ENCODE measurements around the gene PDE2A. TPM values are rescaled to one million over a fixed set of nuclear protein-coding genes. Genes with fewer than 3 reads are reported as not detected.

Gene PDE2A
- total RNA-seq, 1 donor from 2014 or later = 3.0 TPM

- H3K4me1 Mint-ChIP-seq = peaks cover 23% of the 10 kb centered on the region
- DNase-seq (ENCODE audit: low read depth, low spot score) = no peak
- peaks cover 7% of the 10 kb centered on the region for H3K27me3 Mint-ChIP-seq (ENCODE audit: low read depth)
- H3K4me3 Mint-ChIP-seq = no peak overlapping the region
- H3K36me3 Mint-ChIP-seq (ENCODE audit: low read depth) = no peaks in the 10 kb centered on the region
- peak overlapping the region; percentile 24 for H3K27ac Mint-ChIP-seq (ENCODE audit: unreplicated experiment)
- TF ChIP-seq CTCF (conservative IDR thresholded peaks at IDR 0.05) = no peak
- H3K9me3 Mint-ChIP-seq = no peaks in the 10 kb centered on the region
Measured at GRCh38 chr11:72648384-72649136, 25.7 kb downstream of the PDE2A start.

GRCh38 chr11:72647882-72648281 is 26.3 kb downstream of the PDE2A start:
- no peak for DNase-seq (ENCODE audit: low read depth, low spot score)
- H3K4me1 Mint-ChIP-seq = peaks cover 17% of the 10 kb centered on the region
- H3K9me3 Mint-ChIP-seq = no peaks in the 10 kb centered on the region
- H3K27me3 Mint-ChIP-seq (ENCODE audit: low read depth) = peaks cover 7% of the 10 kb centered on the region
- no peak overlapping the region for H3K4me3 Mint-ChIP-seq
- H3K27ac Mint-ChIP-seq (ENCODE audit: unreplicated experiment) = peak overlapping the region; percentile 62
- TF ChIP-seq CTCF (conservative IDR thresholded peaks at IDR 0.05) = no peak
- no peaks in the 10 kb centered on the region for H3K36me3 Mint-ChIP-seq (ENCODE audit: low read depth)

GRCh38 chr11:72646472-72646871 is 27.8 kb downstream of the PDE2A start:
- peaks cover 9% of the 10 kb centered on the region for H3K4me1 Mint-ChIP-seq
- H3K27me3 Mint-ChIP-seq (ENCODE audit: low read depth) = peaks cover 9% of the 10 kb centered on the region
- no peak for TF ChIP-seq CTCF (conservative IDR thresholded peaks at IDR 0.05)
- H3K27ac Mint-ChIP-seq (ENCODE audit: unreplicated experiment) = no peak overlapping the region
- no peak for DNase-seq (ENCODE audit: low read depth, low spot score)
- H3K4me3 Mint-ChIP-seq = no peak overlapping the region
- H3K36me3 Mint-ChIP-seq (ENCODE audit: low read depth) = no peaks in the 10 kb centered on the region
- H3K9me3 Mint-ChIP-seq = no peaks in the 10 kb centered on the region

GRCh38 chr11:72646024-72646423 is 28.2 kb downstream of the PDE2A start:
- no peak for TF ChIP-seq CTCF (conservative IDR thresholded peaks at IDR 0.05)
- H3K27ac Mint-ChIP-seq (ENCODE audit: unreplicated experiment) = no peak overlapping the region
- H3K36me3 Mint-ChIP-seq (ENCODE audit: low read depth) = no peaks in the 10 kb centered on the region
- H3K4me1 Mint-ChIP-seq = peaks cover 9% of the 10 kb centered on the region
- peak overlapping the region; percentile 25 for H3K4me3 Mint-ChIP-seq
- no peak for DNase-seq (ENCODE audit: low read depth, low spot score)
- no peaks in the 10 kb centered on the region for H3K9me3 Mint-ChIP-seq
- H3K27me3 Mint-ChIP-seq (ENCODE audit: low read depth) = peaks cover 9% of the 10 kb centered on the region

GRCh38 chr11:72643547-72643946 is 30.7 kb downstream of the PDE2A start:
- peak overlapping the region; percentile 29 for H3K4me3 Mint-ChIP-seq
- TF ChIP-seq CTCF (conservative IDR thresholded peaks at IDR 0.05) = no peak
- H3K4me1 Mint-ChIP-seq = peaks cover 3% of the 10 kb centered on the region
- no peak overlapping the region for H3K27ac Mint-ChIP-seq (ENCODE audit: unreplicated experiment)
- peaks cover 10% of the 10 kb centered on the region for H3K27me3 Mint-ChIP-seq (ENCODE audit: low read depth)
- H3K36me3 Mint-ChIP-seq (ENCODE audit: low read depth) = no peaks in the 10 kb centered on the region
- H3K9me3 Mint-ChIP-seq = no peaks in the 10 kb centered on the region
- no peak for DNase-seq (ENCODE audit: low read depth, low spot score)
